Astrocyte of the spinal cord (primary cell): Measurements from ENCODE around the gene RAB3D.
"Not testable (repeated sequence)": the region's sequence is repeated elsewhere in the genome, so short reads cannot be mapped to it uniquely, and the experiment has no call there.

ENCODE experiments used
- DNase-seq: peaks from one replicate; pipeline ENCODE4 v3.0.0; 2011; ENCODE audit warnings: low read depth, low spot score
- H3K4me3 ChIP-seq: 2 replicates; pipeline ENCODE4 v1.5.1; 2011; ENCODE audit warnings: low read depth, mild to moderate bottlenecking, low read length, moderate library complexity
- CTCF ChIP-seq: IDR thresholded peaks from 2 replicates; pipeline ENCODE4 v1.5.1; 2012; ENCODE audit warnings: low read depth, mild to moderate bottlenecking, low read length, inconsistent platforms
- in situ Hi-C: cut with HindIII; loops from 2 replicates; pipeline ENCODE4 v1.10.0; 2017; ENCODE audit warnings: low sequenced_read_pairs

The RAB3D gene

GRCh38 chr19:11325544-11325943, 13.9 kb downstream of the RAB3D start:
- TF ChIP-seq CTCF = no peak
- no peak overlapping the region for H3K4me3 ChIP-seq
- DNase-seq = no peak
- in situ Hi-C loops = no loop called here

- in situ Hi-C loops = no loop called here
- no peak for TF ChIP-seq CTCF
- no peak for DNase-seq
Observed at GRCh38 chr19:11324748-11325389, 14.6 kb downstream of the RAB3D start.

GRCh38 chr19:11324079-11324661, 15.3 kb downstream of the RAB3D start:
- in situ Hi-C loops = no loop called here

More at GRCh38 chr19:11324748-11325389, 14.6 kb downstream of the RAB3D start:
- H3K4me3 ChIP-seq = no peak overlapping the region

GRCh38 chr19:11323601-11324078, 15.8 kb downstream of the RAB3D start:
- TF ChIP-seq CTCF = no peak
- in situ Hi-C loops = no loop called here
- no peak overlapping the region for H3K4me3 ChIP-seq
- DNase-seq = no peak

More at GRCh38 chr19:11324079-11324661, 15.3 kb downstream of the RAB3D start:
- DNase-seq = peak; percentile 88
- no peak for TF ChIP-seq CTCF
- H3K4me3 ChIP-seq = no peak overlapping the region

- H3K4me3 ChIP-seq = no peak overlapping the region
- no peak for TF ChIP-seq CTCF
- in situ Hi-C loops = no loop called here
- no peak for DNase-seq
Observed at GRCh38 chr19:11322269-11323024, 17.0 kb downstream of the RAB3D start.

GRCh38 chr19:11321191-11322126, 18.0 kb downstream of the RAB3D start:
- TF ChIP-seq CTCF = no peak
- no peak for DNase-seq
- no peak overlapping the region for H3K4me3 ChIP-seq
- in situ Hi-C loops = no loop called here

- in situ Hi-C loops, DNase-seq, H3K4me3 ChIP-seq: not testable (repeated sequence)
Observed at GRCh38 chr19:11320278-11320995, 19.0 kb downstream of the RAB3D start.
